Stimulated activated CD4-positive, alpha-beta T cell treated with anti-CD3 and anti-CD28 coated beads, TNF-alpha, amount 100 ng/mL, for 4 hours (primary cell): ENCODE results near the gene PLXNC1.

Experiments used
- DNase-seq, 3 experiments: peaks; one replicate each; pipeline ENCODE4 v3.0.0-alpha.2; 2020; ENCODE audit warnings: low read depth in 3 of 3

PLXNC1 gene

GRCh38 chr12:94353130-94353529, 204.8 kb downstream of the PLXNC1 start:
- no peak for DNase-seq
